GM18499 (cell line): ENCODE data around the gene OR8H3.
"Not testable (repeated sequence)": the region's sequence is repeated elsewhere in the genome, so short reads cannot be mapped to it uniquely, and the experiment has no call there.

Source experiments
- ATAC-seq: cut with Tn5 transposase; IDR thresholded peaks from one replicate; pipeline ENCODE4 v1.9.1; 2021; ENCODE audit warnings: moderate number of reproducible peaks; ENCODE audit not compliant: insufficient read depth, unreplicated experiment

Gene OR8H3

GRCh38 chr11:56122073-56122472 lies at the start of gene OR8H3:
TSS of gene OR8H3 (plus strand) at chr11:56122373. CDS start at chr11:56122373, 0 bp downstream.
- no peak for ATAC-seq

- no peak for ATAC-seq
Observed at GRCh38 chr11:56089697-56090096, 32.5 kb upstream of the OR8H3 start.

GRCh38 chr11:56093008-56093407 lies 29.2 kb upstream of the OR8H3 start, which contains the start of gene OR8I2:
TSS of gene OR8I2 (plus strand) at chr11:56093308. CDS start at chr11:56093308, 0 bp downstream.
- ATAC-seq, result no peak

- no peak for ATAC-seq
Observed at GRCh38 chr11:56103210-56103737, 18.9 kb upstream of the OR8H3 start, which contains the start of gene OR8H2. TSS of gene OR8H2 (plus strand) at chr11:56103687. CDS start at chr11:56105043, 1,356 bp downstream.

- no peak for ATAC-seq
Observed at GRCh38 chr11:56140151-56140661, 18.0 kb downstream of the OR8H3 start, which contains the start of gene OR8J3. TSS of gene OR8J3 (minus strand) at chr11:56140201. CDS start at chr11:56137718, 2,483 bp downstream.

GRCh38 chr11:56143681-56144080 lies 21.5 kb downstream of the OR8H3 start:
- ATAC-seq, result not testable (repeated sequence)

GRCh38 chr11:56151376-56151775 lies 29.2 kb downstream of the OR8H3 start:
- no peak for ATAC-seq

- ATAC-seq, result no peak
Observed at GRCh38 chr11:56152333-56152732, 30.2 kb downstream of the OR8H3 start.

- no peak for ATAC-seq
Observed at GRCh38 chr11:56160217-56160616, 38.0 kb downstream of the OR8H3 start, which contains the start of gene OR8K5. TSS of gene OR8K5 (minus strand) at chr11:56160317. CDS start at chr11:56160317, 0 bp downstream.

- no peak for ATAC-seq
Observed at GRCh38 chr11:56163804-56164203, 41.6 kb downstream of the OR8H3 start.

GRCh38 chr11:56172256-56172830 lies 50.2 kb downstream of the OR8H3 start:
- no peak for ATAC-seq
